Gastrocnemius medialis (tissue), 4 donors: ENCODE measurements around the gene GLYR1. TPM values are rescaled to one million over a fixed set of nuclear protein-coding genes. Genes with fewer than 3 reads are reported as not detected.

Experiments
- ATAC-seq, 2 donors: fragments of 150-250 bp; one replicate each; pipeline ENCODE4 v1.9.1; 2016
- DNase-seq, 2 donors: peaks; one replicate each; pipeline ENCODE4 v3.0.0-alpha.2; 2019
- H3K27ac ChIP-seq, 4 donors: fragments of 200-600 bp; sonication (generic); 1 replicate in 1 of 4; 2 replicates in 3 of 4; pipeline ENCODE4 v1.5.1; 2016 to 2018; ENCODE audit warnings: mild to moderate bottlenecking in 2 of 4, moderate library complexity in 1 of 4
- H3K27me3 ChIP-seq, 3 donors: fragments of 200-600 bp; sonication (generic) in 2 of 3; 1 replicate in 1 of 3; 2 replicates in 2 of 3; pipeline versions ENCODE4 v1.5.1 to v1.6.0; 2016 to 2019; ENCODE audit warnings: mild to moderate bottlenecking in 1 of 3, moderate library complexity in 1 of 3
- H3K36me3 ChIP-seq, 2 donors: fragments of 200-600 bp; sonication (generic) in 1 of 2; one replicate each; pipeline ENCODE4 v1.5.1; 2017 to 2018
- H3K4me1 ChIP-seq, 2 donors: fragments of 200-600 bp; sonication (generic) in 1 of 2; one replicate each; pipeline ENCODE4 v1.5.1; 2016 to 2017; ENCODE audit warnings: mild to moderate bottlenecking in 2 of 2
- H3K4me3 ChIP-seq, 4 donors: fragments of 200-600 bp; sonication (generic) in 3 of 4; 1 replicate in 1 of 4; 2 replicates in 3 of 4; pipeline ENCODE4 v1.5.1; 2016 to 2019; ENCODE audit warnings: mild to moderate bottlenecking in 2 of 4
- H3K9me3 ChIP-seq, 3 donors: fragments of 200-600 bp; sonication (generic) in 2 of 3; 1 replicate in 1 of 3; 2 replicates in 2 of 3; pipeline ENCODE4 v1.5.1; 2016 to 2019
- POLR2A ChIP-seq, 2 donors: fragments of 450-650 bp; IDR thresholded peaks; one replicate each; pipeline ENCODE4 v1.6.1; 2017; ENCODE audit warnings: antibody characterized with exemption in 2 of 2, mild to moderate bottlenecking in 2 of 2, moderate library complexity in 2 of 2
- in situ Hi-C, 4 donors: fragments of 200-750 bp; cut with MboI; loops; one replicate each; pipeline versions ENCODE4 v1.15.0 to v1.8.0; 2017; ENCODE audit warnings: low sequenced_read_pairs in 4 of 4
- intact Hi-C: fragments of 100-400 bp; cut with DNase I; formaldehyde crosslinking; loops from one replicate; pipeline ENCODE4 v1.15.1; 2023; ENCODE audit warnings: low total_unique reads
- total RNA-seq, 4 donors: library from RNA; depleted of rRNA; stranded (reverse); fragments of >200 nt; gene quantifications; one replicate each; pipeline versions ENCODE4 v1.1.0 to v1.2.3, GENCODE V29; 2016
- TF ChIP-seq, protein P1 (sequence below), 5 experiments: fragments of 450-650 bp in 3 of 5; fragments of 200-600 bp in 2 of 5; sonication (generic) in 2 of 5; IDR thresholded peaks in 4 of 5; conservative IDR thresholded peaks in 1 of 5; 1 replicate in 4 of 5; 2 replicates in 1 of 5; pipeline ENCODE4 v1.5.1; 2016 to 2019; ENCODE audit warnings: antibody characterized with exemption in 5 of 5, mild to moderate bottlenecking in 3 of 5, moderate library complexity in 3 of 5

The GLYR1 gene
- total RNA-seq, 4 donors from 2014 or later, result 39.4 to 56.7 (median 53.0) TPM

DNA sequence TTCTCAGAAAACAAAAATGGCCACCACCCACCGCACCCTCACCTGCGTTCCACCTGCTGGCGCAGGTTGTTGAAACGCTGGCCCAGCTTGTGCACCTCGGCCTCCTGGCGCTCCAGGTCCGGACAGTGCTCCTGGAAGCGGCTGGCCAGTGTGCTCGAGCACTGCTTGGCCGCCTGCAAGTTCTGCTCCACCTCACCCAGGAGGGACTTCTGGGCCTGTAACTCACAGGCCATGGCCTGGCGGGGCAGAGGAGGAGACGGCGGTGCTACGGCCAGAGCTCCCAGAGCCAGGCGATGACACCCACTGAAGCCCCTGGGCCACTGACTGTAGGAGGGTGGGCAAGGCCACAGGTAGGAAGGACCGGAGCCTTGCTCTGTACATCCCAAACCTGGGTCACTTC is 43.6 kb upstream of the GLYR1 start:
- in situ Hi-C loops (no loop called here), intact Hi-C loops (no loop called here)
- TF ChIP-seq POLR2A (IDR thresholded peaks at IDR 0.05), result no peak
- TF ChIP-seq, protein P1, sequence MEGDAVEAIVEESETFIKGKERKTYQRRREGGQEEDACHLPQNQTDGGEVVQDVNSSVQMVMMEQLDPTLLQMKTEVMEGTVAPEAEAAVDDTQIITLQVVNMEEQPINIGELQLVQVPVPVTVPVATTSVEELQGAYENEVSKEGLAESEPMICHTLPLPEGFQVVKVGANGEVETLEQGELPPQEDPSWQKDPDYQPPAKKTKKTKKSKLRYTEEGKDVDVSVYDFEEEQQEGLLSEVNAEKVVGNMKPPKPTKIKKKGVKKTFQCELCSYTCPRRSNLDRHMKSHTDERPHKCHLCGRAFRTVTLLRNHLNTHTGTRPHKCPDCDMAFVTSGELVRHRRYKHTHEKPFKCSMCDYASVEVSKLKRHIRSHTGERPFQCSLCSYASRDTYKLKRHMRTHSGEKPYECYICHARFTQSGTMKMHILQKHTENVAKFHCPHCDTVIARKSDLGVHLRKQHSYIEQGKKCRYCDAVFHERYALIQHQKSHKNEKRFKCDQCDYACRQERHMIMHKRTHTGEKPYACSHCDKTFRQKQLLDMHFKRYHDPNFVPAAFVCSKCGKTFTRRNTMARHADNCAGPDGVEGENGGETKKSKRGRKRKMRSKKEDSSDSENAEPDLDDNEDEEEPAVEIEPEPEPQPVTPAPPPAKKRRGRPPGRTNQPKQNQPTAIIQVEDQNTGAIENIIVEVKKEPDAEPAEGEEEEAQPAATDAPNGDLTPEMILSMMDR (IDR thresholded peaks at IDR 0.05 in 4 of 5, conservative IDR thresholded peaks at IDR 0.05 in 1 of 5), result no peak
- Histone ChIP-seq H3K4me1 (no peaks in the 10 kb centered on the region), H3K36me3 (peaks cover 0 to 23% of the 10 kb centered on the region in 2 donors), H3K27ac (no peak overlapping the region), H3K27me3 (no peaks in the 10 kb centered on the region), H3K9me3 (no peaks in the 10 kb centered on the region), H3K4me3 (no peak overlapping the region)
- no peak for ATAC-seq
- DNase-seq, result no peak

DNA sequence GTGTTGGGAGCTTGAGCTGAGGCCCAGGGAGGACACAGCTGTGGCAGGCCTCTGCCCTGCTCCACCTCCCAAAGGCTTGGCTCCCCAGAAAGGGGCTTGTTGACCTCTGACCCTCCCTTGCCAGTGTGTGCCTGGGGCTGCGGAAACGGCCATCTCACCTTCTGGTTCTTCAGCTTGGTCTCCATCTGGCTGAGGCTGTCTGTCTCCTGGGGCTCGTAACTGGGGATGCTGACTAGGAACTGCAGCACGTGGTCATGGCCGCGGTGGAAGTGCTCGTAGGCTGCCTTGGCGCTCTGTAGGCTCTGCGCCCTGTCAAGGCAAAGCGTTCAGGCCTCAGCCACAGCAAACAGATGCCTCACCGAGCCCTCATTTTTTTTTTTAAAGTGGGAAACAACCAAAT is 42.9 kb upstream of the GLYR1 start:
- no peak overlapping the region for H3K4me3 ChIP-seq
- H3K36me3 ChIP-seq, result peaks cover 0 to 29% of the 10 kb centered on the region in 2 donors
- H3K27ac ChIP-seq, result no peak overlapping the region
- ATAC-seq, result no peak
- no peak for DNase-seq
- no peaks in the 10 kb centered on the region for H3K9me3 ChIP-seq
- intact Hi-C loops (no loop called here), in situ Hi-C loops (no loop called here)
- H3K27me3 ChIP-seq, result no peaks in the 10 kb centered on the region
- no peak for TF ChIP-seq POLR2A (IDR thresholded peaks at IDR 0.05)
- TF ChIP-seq, protein P1 (IDR thresholded peaks at IDR 0.05 in 4 of 5, conservative IDR thresholded peaks at IDR 0.05 in 1 of 5), result no peak
- H3K4me1 ChIP-seq, result no peaks in the 10 kb centered on the region

DNA sequence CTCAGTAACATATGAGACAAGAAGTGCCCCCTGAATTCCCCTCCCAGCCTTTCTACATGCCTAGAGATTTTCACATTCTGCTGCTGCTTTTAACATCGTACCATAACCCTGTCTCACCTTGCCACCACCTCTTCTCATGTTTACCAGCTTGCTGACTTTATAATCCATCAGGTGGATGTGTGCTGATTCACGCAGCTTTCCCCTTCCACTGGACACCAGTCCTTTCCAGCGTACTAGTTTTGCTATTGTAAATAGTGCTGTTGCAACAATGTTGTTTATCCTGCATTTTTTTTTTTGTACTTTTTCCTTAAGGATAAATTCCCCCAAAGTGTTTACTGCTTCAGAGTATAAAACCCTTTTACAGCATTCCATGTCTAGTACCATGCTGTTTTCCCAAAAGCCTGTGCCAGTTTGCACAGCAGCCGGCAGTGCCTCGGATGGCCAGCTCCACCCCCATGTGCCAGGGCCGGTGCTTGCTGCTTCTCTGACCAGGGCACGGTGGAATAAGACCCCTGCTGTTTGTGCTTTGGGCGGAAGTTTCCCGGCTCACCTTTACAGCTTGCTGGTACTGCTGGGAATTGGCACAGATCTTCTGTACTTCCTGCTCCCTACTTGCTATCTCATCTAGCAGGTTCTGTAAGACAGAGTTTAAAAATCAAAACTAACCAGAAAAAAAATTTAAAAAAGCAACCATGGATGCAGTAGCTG is 41.5 kb upstream of the GLYR1 start:
- in situ Hi-C loops, result no loop called here
- ATAC-seq (no peak), DNase-seq (no peak)
- peaks cover 0 to 44% of the 10 kb centered on the region in 2 donors for H3K36me3 ChIP-seq
- H3K4me3 ChIP-seq, result no peak overlapping the region
- intact Hi-C loops, result no loop called here
- H3K27ac ChIP-seq, result no peak overlapping the region
- H3K4me1 ChIP-seq, result no peaks in the 10 kb centered on the region
- no peaks in the 10 kb centered on the region for H3K27me3 ChIP-seq
- TF ChIP-seq, protein P1 (IDR thresholded peaks at IDR 0.05 in 4 of 5, conservative IDR thresholded peaks at IDR 0.05 in 1 of 5), result no peak
- TF ChIP-seq POLR2A (IDR thresholded peaks at IDR 0.05), result no peak
- no peaks in the 10 kb centered on the region for H3K9me3 ChIP-seq

DNA sequence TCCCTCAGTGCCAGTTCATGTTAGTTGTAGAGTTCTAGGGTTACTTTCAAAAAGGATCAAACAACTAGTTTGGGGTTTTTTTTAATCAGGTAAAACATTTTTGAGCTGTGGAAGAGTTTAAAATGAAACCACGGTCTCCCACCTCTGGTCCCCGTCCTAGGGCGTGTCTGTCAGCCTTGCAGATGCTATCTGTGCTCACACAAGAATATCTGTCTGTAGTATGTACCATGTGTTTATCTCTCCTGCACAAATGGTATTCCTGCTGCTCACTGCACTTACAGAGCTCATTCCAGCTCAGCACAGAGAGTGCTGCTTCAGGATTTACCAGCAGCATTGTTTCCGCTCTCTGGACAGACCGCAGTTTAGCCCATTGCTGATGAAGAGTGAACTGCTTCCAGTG is 39.1 kb upstream of the GLYR1 start:
- Histone ChIP-seq H3K4me3 (no peak overlapping the region), H3K4me1 (peaks cover 0 to 11% of the 10 kb centered on the region in 2 donors), H3K36me3 (peaks cover 0 to 64% of the 10 kb centered on the region in 2 donors), H3K9me3 (no peaks in the 10 kb centered on the region), H3K27me3 (no peaks in the 10 kb centered on the region), H3K27ac (no peak overlapping the region)
- no peak for ATAC-seq
- TF ChIP-seq, protein P1 (IDR thresholded peaks at IDR 0.05 in 4 of 5, conservative IDR thresholded peaks at IDR 0.05 in 1 of 5), result no peak
- TF ChIP-seq POLR2A (IDR thresholded peaks at IDR 0.05), result no peak
- in situ Hi-C loops, result no loop called here
- DNase-seq, result no peak
- intact Hi-C loops, result no loop called here
